CD4-positive, alpha-beta T cell treated with Interleukin-17A for 4 hours (primary cell): ENCODE results near the gene TCF7.
A peak's percentile ranks its signal among the peaks of the same experiment; 100 is the strongest.
"Not testable (repeated sequence)": the region's sequence is repeated elsewhere in the genome, so short reads cannot be mapped to it uniquely, and the experiment has no call there.

Source experiments
- DNase-seq: peaks from one replicate; pipeline ENCODE4 v3.0.0-alpha.2; 2020; ENCODE audit warnings: mixed read lengths

The TCF7 gene

DNA sequence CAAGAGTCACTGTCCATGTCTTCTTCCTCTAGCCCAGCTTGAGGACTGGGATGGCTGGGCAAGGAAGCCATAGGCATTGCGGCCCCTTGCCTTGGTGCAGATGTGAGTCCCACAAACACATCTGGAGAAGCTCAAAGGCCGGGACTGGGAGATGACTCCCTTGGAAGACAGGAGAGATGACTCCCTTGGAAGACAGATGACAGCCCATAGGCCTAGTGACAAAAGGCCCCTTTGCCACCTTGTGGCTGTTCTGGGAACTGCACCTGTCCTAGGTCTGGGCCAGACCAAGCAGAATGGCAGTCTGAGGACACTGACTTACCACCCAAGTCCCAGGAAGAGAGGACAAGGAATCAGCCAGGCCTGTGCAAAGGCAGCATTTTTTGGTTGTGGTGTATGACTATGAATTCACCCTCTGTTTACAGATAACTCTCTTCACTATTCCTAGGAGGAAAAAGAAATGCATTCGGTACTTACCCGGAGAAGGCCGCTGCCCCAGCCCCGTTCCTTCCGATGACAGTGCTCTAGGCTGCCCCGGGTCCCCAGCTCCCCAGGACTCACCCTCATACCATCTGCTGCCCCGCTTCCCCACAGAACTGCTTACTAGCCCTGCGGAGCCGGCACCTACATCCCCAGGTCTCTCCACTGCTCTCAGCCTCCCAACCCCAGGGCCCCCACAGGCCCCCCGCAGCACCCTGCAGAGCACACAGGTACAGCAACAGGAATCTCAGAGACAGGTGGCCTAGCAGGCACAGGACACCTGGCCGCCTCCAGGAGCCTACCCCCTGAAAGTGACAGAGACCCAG is 31.5 kb downstream of the TCF7 start:
- DNase-seq = peak; percentile 88

DNA sequence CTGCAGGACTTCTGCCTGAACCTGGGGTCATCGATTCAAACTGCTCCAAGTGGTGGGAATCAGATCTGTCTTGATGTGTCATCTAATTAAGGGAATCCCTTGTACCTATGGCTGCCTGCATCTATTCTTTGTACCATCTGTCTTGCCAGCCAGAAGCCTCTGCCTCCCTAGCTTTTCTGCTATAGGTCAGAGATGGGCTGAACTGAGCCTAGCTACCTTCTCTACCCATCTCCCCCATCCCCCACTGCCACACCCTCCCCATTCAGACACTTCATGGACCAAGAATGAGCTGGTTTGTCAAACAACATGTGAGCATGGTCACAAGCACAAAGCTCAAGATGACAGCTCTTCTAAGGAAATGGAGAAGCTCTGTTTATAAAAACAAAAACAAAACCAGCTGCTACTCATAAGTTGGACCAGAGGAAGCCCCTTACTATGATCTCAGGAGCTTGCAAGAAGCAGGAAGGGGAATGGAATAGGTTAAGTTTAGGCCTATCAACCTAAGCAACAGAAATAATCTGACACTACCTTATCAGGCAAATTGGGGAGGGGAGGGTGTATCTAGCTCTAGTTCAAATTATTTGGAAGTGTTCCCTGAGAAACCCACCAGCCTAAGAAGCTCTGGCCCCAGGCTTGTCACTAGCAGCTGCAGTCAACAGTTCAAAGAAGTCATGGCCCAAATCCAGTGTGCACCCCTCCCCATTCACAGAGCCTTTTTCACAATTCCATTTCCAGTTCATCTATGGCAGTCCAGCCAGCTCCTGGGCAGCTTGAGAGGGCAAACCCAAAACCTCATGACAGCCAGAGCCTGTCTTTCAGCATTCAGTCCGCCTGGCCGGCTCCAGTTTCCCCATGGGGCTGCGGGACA is 32.4 kb downstream of the TCF7 start:
- DNase-seq = peak; percentile 24

DNA sequence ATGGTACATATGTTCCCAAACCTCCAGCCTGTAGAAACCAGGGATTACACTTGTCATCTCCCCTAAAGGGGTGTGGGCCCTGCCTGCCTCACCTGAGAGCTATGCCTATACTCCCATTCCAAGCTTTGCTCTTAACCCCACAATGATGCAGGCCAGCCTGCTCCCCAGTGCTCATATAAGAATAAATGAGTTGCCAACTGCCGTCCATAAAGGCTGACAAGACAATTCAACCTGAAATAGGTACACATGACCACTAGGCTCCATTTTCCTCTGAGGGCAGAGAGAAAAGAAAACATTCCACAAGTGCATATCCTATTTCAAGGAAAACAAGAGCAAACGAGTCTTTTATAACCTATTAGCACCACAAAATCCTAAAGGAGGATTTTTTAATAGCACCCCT is 33.8 kb downstream of the TCF7 start:
- DNase-seq = peak; percentile 28

DNA sequence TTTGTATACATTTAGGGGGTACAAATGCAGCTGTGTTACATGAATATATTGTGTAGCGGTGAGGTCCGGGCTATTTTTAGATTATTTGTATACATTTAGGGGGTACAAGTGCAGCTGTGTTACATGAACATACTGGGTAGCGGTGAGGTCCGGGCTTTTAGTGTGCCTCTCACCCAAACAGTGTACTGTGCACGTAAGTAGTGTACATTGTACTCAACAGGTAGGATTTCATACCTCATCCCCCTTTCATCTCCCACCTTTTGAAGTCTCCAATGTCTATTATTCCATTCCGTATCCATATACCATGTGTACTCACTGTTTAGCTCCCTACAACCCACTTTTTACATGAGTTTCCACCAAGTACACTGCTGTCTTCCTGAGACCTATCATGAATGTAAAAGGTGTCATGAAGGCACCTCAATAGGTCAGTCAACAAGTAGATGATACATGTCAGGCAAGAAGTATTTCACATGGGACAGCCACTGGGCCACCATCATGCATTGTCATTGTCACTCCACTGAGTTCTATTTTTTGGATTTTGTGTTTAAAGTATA is 34.6 kb downstream of the TCF7 start:
- peak; percentile 32 for DNase-seq

DNA sequence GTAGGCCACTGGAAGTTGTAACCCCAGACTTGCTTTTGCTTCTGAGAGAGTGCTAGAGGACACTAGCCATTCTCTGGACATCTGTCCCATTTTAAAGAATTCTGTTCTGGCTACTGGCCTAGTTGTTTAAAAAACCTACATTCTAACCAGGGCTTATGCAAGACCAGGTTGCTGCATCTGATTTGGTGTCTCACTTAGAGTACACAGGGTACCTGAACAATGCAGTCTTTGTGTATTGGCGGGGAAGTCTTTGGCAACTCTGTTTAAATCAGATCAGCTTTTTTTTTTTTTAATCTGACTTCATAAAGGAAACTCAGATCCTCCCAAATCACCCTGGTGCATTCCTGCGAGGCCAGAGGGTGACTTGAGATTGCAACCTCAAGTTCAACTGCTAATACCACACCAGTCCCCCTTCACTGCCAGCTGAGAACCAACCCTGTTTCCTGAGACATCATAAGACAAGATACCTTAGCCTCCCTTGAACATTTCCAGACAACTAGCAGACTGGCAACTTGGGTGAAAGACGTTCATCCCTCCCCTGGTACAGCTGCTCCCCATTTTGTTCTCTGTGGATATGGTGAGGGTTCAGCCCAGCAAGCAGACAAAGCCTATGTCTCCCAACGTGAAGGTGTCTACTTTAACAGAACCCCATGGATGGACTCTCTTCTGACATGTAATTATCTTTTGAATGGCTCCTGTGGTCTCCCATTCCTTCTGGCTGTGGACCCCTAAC is 35.3 kb downstream of the TCF7 start:
- DNase-seq = peak; percentile 27

DNA sequence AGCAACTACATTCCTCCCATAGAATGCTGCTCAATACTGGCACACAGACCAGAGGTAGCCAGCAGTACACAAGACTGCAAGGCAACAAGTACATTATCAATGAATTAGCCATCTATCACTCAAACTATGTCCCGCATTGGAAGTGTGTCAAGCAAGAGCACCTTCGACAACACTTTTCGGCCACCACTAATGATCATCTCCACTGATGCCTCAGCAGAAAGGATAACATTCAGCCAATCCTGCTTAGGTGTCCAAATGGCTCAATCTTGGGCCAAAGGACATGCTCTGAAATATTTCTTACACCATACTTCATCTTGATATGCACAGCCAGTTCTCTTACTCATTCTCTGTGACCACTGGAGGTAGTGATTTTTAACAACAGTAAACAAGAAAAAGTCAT is 37.2 kb downstream of the TCF7 start:
- DNase-seq = no peak

DNA sequence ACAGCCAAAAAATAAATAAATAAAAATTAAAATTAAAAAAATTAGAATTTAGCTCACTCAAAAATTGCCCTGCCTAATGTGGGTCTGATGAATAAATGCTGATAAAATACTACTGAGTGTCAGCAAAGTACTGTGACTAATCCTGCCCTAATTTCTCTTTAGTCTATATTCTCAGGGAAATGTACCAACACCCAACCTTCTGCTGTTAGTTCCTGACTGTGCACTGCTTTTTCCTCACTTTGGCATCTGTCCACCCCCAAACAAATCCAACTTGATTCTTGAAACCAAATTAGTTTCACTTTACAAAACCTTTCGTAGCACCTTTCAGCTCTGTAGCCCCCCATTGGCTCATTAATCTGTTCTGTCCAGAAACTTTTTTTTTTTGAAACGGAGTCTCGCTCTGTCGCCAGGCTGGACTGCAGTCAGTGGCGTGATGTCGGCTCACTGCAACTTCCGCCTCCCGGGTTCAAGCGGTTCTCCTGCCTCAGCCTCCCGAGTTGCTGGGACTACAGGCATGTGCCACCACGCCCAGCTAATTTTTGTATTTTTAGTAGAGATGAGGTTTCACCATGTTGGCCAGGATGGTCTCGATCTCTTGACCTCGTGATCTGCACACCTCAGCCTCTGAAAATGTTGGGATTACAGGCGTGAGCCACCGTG is 37.8 kb downstream of the TCF7 start:
- DNase-seq = not testable (repeated sequence)

DNA sequence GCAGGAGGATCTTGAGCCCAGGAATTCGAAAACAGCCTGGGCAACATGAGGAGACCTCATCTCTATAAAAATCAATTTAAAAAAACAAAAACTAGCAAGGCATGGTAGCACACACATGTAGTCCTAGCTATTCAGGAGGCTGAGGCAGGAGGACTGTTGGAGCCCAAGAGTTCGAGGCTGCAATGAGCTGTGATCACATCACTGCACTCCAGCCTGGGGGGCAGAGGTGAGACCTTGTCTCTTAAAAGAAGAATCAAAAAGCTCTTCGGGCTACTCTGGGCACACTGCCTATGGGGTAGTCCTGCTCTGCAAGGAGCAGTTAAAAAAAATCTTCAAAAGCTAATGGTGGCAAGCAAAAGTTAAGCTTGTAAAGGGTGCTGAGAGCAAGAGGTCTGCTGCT is 38.8 kb downstream of the TCF7 start:
- DNase-seq = no peak

DNA sequence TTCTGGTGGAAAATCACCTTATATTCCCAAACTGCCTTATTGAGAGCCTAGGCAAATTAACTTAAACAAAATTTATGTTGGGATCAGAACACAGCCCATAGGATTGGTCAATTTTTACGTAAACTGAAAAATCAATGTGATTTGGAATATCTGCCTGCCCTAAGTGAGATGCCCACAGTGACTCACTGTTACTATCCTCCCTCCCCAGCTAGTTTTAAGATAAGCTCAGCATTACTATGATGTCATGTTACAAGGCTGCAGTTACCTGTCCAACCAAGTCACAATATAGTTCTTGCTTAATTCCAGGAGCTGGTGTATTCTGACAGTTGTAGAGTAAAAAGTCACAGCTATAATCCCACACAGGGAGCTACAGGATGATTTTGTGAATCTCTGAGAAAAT is 39.2 kb downstream of the TCF7 start:
- no peak for DNase-seq

DNA sequence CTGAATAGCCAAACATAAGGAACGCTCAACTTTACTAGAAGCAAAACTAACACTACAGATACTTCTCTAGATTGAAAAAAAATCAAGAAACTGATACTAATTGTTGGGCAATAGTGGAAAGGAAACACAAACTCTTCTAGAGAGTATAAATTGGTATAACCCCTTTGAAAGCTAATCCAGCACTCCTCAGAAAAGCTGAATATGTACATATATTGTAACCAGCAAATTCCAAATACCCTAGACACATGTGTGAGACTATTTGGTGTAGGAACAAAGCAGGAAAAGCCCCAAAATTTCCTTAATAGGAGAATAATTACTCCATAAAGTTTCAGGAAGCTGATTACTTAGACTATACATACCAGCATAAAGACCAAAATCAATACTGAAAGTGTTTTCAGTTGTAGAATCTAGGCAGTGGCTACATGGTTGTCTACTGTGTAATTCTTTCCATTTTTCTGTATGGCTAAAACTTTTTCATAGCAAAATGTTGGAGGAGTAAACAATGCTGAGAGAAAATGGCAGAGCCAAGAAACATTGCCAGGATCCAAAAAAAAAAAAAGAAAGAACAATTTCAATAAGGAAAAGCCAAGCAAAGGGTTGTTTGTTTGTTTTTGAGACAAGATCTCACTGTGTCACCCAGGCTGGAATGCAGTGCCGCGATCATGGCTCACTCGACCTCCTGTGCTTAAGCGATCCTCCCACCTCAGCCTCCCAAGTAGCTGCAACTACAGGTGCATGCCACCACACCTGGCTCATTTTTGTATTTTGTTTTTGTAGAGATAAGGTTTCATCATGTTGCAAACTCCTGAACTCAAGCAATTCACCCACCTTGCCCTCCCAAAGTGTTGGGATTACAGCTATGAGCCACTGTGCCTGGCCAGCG is 47.3 kb downstream of the TCF7 start:
- no peak for DNase-seq

DNA sequence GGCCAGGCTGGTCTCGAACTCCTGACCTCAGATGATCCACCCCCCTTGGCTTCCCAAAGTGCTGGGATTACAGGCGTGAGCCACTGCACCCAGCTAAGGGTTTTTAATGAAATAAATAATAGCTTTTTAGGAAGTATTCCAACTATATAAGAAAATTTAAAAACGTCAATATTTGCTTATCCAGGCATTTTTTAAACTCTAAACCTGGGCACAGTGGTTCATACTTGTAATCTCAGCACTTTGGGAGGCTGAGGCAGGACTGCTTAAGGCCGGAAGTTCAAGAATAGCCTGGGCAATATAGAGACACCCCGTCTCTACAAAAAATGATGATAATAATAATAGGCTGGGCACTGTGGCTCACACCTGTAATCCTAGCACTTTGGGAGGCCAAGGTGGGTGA is 48.1 kb downstream of the TCF7 start:
- DNase-seq = no peak

DNA sequence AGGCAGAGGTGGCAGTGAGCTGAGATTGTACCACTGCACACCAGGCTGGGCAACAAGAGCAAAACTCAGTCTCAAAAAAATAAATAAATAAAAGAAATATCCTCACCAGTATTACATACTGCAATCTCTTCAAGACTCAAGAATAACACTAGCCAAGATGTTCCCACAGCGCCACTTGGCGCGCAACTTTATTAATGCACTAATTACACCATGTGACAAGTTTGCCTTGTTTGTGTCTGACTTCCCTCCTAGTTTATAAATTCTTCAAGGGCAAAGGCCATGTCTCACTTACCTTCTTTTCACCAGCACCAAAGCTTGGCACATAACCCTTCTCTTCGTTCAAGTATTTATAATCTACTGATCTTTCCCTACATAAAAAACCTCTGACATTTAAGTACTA is 57.5 kb downstream of the TCF7 start:
- DNase-seq = peak; percentile 19

DNA sequence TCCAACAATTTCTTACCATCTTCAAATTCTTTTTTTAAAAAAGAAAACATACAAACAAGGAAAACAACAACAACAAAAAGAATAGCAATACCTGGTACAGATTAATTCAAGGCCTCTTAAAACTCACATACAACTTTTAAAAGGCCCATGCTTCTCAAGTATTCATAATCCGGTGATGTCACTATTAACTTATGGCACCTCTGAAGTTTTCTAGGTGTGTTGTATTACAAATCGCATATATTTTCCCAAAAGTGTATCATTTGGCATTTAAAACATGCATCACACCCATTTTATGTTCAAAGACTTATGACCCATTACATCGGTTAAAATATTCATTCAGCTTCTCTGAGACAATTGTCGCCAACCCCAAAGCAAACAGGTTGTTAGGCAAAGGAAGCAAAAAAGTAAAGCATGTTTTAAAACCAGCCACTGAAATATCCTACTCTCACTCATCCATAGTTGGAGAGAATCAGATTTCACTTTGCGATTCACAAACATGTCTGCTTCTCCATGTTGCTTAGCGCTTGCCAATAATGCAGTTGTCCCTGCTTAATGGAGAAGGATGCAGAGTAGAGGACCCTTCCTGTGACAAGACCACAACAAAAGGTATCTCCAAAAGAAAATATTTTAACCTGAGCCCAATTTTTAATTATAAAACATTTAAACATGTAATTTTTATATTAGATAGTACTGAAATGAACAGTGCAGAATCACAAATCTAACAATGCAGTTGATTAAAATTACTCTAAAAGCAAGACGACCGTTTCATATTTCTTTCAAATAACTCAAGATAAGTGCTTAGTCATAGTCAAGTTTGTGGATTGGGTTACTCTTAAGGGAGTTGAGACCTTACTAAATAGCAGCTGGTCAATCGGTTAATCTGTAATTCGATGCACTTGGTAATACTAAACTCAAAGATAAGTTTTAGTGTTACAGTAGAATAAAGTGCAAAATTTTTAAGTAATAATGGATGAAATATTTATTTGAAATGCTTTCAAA is 60.7 kb downstream of the TCF7 start:
- DNase-seq = no peak

DNA sequence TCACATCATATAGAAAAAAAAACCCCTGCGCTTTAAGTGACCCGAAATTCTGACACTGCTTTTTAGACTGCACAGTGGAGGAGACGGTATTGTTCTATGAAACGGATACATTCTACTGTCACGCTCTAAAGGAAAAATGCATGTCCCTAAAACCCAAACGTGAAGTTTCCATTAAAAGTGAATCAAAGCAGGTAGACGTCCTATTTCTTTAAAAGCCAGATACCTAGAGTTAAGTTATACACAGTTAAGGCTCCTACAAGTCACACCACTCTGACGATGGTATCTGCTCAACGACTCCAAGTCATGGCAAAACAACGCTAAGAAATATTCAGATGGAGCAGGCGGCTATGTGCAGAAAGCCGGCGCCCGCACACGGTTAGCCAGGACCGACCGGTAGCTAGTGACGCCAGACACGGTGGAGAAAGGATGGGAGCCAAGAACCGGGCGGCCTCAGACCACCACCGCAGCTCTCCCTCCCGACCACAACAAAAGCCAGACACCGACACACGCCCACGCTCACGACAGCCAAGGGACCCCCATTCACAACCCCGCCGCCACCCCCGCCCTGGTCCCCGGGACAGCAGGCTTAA is 61.5 kb downstream of the TCF7 start:
- peak; percentile 37 for DNase-seq

DNA sequence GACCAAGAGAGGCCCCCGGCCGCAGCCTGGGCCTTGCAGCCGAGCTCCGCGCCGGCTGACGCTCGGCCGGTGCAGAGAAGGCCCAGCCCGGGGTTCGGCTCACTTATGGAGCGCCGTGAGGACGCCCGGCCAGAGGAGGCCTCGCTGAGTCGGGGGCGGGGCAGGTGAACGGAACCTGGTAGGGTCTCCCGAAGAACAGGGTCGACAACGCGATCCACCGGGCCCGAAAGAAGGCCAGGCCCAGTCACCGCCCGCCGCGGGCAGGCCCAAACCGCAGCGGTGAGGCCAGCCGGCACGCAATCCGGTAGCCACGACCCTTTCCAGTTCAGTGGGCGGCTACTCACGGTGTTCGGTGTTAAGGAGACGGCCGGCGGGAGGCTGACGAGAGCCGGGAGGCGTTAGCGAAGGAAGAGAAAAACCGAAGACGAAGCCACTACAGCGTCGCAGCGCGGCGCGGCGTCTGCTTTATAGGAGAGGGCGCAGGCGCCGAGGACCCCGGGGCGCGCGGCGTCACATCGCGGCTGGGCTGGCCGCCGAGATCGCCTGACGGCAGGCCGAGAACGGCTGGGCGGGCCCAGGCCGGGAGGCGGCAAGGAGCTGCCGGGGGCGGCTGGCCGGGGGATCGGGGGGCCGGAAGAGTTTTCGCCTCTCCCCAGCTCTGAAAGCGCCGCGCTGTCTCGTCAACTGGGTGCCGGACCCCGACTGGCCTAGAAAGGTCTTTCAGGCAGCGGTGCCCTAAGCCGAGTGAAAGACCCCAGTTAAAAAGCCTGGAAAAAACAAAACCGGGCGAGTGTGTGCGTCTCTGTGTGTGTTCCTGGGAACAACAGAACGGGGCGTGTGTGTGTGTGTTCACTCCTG is 62.3 kb downstream of the TCF7 start, which contains the start of gene SKP1:
TSS of gene SKP1 (minus strand) at position 440 of the 858 bp plus-strand sequence. CDS start 2,928 bp downstream, outside the sequence.
- DNase-seq = peak; percentile 88

DNA sequence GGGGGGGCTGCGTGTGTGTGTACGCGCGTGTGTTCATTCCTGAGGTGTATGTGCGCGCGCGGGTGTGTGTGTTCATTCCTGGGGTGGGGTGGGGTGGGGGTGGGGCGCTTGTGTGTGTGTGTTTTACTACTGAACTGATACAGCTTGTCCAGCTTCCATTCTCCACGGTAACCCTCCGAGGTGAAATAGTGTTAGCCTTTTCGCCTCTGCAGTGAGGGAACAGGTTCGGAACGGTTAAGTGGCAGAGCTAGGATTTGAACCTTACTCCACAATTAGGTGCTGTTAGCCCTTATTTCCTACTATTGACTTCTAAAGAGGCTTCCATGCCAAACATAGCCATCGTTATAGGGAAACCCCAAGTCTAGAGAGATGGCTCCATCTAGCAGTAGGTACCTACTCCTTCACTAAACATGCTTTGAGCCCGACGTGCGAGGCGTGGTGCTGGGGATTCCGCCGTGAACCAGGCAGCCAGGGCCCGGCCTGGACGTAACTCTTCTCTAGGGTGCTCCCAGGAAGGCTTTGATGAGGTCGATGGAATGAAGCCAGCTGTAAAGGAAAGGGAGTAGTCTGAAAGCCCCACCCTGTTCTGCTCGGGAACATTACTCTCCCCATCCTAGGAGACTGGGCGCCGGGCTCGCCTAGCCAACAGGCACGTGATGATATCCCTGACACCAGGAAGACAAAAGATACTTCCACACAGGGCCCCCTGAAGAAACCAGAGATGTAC is 63.1 kb downstream of the TCF7 start:
- DNase-seq = no peak

DNA sequence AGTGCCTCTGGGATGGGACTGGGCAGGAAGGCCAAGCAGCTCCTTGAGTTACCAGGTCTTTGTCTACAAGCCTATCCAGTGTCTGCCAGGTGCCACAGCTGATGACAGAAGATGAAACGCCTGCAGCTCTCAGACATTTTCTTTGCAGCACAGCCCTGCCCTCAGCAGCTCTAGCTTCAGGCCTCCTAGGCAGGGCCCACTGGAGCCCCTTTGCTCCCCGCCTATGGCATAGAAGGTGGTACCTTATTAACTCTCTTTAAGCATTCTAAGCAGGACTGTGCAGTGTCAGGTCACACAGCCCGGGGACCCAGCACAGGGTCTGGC is 63.6 kb downstream of the TCF7 start:
- no peak for DNase-seq

DNA sequence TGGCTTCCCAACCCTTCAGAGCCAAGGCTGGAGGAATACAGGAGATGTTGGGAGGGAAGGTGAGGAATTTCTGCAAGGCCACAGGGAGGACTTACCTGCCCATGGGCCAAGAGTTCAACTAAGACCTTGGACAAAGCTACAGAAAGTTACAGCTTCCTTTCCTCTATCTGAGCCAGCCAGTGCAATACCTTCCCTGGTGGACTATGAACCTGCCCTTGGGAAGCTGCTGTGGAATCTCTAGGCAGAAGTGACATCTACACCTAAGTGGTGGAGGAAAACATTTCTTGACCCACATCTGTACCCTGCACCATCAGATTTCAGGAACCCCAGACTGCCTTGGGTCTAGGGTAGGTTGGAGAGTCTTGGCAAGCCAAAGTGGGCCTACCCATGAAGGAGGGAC is 69.0 kb downstream of the TCF7 start:
- DNase-seq = no peak
